Suppressor macrophage (primary cell): ENCODE data around the gene GET3.
"Not testable (repeated sequence)": the region's sequence is repeated elsewhere in the genome, so short reads cannot be mapped to it uniquely, and the experiment has no call there.

ENCODE experiments used
- DNase-seq, 4 experiments: peaks; one replicate each; pipeline ENCODE4 v3.0.0-alpha.2; 2020 to 2022

GET3 gene

GRCh38 chr19:12720296-12720695 is 17.0 kb upstream of the GET3 start:
- no peak for DNase-seq

GRCh38 chr19:12720851-12721655 is 16.2 kb upstream of the GET3 start:
- DNase-seq, result peak in 2 of 4 experiments; percentile 17 to 39

DNA sequence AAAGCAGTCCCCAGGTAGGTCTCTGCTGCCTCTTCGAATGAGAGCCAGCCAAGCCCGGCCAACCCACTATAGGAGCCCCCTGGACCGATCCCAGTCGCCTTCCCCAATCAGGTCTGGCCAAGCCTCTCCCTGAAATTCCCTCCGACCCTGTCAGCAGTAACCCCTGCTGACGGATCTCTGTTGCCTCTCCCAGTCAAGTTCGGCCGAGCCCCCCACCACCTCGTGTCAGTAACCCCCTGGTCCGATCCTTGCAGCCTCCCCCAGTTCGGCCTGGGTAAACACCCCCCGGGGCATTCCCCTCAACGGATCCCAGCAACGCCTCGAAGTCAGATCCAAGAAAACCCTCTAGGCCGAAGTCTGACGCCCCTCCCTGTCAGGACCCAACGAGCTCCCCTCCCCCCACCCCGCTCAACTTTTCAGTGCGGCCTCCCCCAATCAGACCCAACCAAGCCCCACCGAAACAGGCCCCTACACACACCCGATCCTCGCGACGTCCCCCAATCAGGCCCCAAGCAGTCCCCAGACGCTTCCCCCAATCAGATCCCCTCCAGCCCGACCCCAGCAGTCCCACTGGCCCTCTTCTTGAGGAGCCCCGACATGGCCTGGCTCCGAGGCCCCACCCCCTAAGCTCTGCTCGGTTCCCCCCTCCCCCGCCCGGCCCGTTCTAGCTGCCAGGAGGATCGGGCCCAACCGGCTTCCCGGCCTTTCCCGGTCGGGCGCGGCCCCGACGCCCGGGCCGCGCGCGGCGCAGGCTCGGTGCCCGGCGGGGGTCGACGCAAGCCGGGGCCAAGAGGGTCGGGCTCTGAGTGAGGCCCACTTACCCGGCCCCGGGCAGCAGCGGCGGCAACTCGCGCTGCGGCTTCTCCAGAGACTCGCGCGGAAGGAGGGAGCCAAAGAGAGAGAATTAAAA is 15.4 kb upstream of the GET3 start:
- peak; percentile 48 to 77 (median 64) for DNase-seq

DNA sequence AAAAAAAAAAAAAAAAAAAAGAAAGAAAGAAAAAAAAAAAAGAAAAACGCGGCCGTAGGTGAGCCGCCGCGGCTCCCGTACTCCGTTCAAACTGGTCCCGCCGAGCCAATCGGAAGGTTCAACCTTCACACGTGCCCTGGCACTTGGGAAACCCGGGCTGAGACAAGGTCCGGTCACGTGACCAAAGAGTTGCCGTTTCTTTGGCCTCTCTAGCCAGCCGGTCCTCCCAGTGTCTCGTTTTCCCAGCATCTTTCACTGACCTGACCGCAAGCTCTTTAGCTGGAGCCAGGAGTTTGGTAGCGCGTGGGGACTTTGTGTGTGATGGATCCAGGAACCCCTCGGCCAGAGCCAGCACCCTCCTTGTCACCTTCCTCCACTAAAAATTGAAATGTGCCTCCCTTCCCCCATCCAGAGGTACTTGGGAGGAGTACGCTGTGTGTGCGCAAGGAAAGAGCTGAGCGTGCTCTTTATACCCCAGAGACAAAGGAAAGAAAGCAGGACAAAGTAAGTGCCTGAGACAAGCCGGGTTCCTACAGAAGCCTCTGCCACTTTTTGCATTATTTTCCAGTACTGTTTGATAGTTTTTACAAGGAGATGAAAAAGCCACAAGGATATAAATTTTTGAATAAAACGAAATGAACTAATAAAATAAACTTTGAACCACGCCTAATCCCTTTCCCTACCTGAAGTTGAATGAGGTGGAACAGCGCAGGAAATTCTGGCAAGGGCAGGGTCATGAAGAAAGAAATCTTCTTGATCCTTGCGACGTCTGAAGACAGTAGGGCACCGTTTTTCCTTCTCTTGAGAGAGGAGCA is 14.5 kb upstream of the GET3 start:
- peak; percentile 98 to 100 (median 99) for DNase-seq

DNA sequence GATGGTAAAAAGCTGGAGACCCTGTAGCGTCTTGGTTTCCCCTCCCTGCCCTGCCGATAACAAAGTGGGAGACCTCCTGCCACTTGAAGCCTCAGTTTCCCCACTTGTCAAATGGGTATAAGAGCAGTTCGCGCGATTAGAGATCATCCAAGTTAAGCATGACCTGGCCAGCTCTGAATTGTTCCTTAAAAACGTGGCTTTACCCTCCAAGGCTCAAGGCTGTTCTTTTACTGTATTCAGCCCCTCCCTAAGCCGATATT is 14.0 kb upstream of the GET3 start:
- DNase-seq, result no peak

GRCh38 chr19:12723641-12724426 is 13.5 kb upstream of the GET3 start, which contains the start of gene TNPO2:
Gene TNPO2, minus strand, starts transcription at chr19:12723932. Its CDS starts 2,955 bp downstream, at chr19:12720977.
- peak; percentile 57 to 72 (median 64) for DNase-seq

GRCh38 chr19:12725612-12726011 is 11.7 kb upstream of the GET3 start:
- not testable (repeated sequence) for DNase-seq

DNA sequence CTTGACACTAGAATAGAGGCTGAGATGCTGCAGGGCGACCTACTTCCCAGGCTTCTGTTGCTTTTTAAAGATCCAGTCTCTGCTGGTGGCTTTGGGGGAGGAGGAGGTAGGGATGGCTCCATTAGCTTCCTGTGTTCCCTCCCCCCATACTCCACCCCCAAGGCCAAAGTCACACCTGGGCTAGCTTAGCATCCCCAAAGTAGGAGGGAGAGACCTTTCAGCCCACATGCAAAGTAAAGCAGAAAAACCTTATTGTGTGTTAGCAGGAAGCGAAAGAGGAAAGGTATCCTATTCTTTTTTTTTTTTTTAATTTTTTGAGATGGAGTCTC is 10.3 kb upstream of the GET3 start:
- DNase-seq, result no peak

- no peak for DNase-seq
Observed at GRCh38 chr19:12727745-12728433, 9.4 kb upstream of the GET3 start.

DNA sequence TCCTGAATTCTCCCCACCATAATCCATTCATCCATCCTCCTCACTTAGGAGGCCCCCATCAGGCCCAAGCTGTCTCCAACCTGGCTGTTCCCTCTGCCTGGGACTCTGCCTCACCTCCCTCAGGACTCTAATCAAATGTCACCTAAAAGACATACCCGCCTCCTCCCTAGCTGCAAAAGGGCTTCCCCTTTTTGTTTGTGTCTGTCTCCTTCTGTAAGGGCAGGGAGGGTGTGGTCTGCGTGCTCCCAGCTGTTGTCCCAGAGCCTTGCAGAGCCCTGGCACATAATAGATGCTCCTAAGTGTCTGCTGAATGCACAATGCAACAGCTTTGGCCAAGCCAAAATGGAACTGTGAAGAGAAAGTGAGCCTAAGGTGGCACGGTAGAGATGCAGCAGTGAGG is 7.2 kb upstream of the GET3 start:
- DNase-seq, result peak in 3 of 4 experiments; percentile 27 to 48 (median 40)

DNA sequence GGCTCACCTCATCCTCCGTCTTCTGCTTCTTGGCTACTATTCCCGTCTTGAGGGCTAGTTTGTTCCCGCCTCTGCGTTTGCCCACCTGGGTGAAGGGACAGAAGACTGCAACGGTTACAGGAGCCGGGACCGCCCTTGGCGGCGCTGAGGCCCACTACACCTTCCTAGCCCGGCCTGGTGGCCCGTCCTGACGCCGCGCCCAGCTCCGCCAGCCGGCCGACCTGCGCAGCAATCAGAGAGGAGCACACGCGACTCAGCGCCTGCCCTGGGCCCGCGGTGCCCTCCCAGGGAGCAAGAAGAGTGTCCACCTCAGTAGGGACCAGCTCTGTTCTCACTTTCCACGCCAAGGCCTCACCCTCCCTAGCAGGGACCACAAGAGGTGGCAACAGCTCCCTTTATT is 6.0 kb upstream of the GET3 start:
- no peak for DNase-seq

GRCh38 chr19:12733369-12734214 is 3.7 kb upstream of the GET3 start:
- DNase-seq, result peak; percentile 71 to 81 (median 78)

GRCh38 chr19:12737835-12738351 is 596 bp downstream of the GET3 start:
- DNase-seq, result no peak

GRCh38 chr19:12745166-12745897 is 8.0 kb downstream of the GET3 start:
- DNase-seq, result no peak

DNA sequence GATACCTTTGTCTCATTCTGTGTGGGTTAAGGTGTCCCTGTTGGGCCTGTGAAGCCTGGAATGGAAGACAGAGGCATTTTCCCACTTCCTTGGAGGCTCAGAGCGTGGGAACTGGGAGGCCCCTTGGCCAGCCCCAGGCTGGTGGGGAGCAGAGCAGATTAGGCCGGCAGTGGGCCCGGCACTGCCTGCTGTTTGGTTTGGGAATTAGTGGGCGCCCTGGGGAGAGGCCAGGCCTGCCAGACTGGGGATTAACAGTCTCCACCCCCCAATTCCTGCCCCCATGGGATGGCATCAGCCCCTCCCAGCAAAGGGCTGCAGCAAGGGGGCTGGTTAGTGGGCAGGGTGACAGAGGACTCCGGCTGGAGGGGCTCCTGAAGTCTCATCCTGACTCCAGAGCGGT is 11.2 kb downstream of the GET3 start:
- no peak for DNase-seq

DNA sequence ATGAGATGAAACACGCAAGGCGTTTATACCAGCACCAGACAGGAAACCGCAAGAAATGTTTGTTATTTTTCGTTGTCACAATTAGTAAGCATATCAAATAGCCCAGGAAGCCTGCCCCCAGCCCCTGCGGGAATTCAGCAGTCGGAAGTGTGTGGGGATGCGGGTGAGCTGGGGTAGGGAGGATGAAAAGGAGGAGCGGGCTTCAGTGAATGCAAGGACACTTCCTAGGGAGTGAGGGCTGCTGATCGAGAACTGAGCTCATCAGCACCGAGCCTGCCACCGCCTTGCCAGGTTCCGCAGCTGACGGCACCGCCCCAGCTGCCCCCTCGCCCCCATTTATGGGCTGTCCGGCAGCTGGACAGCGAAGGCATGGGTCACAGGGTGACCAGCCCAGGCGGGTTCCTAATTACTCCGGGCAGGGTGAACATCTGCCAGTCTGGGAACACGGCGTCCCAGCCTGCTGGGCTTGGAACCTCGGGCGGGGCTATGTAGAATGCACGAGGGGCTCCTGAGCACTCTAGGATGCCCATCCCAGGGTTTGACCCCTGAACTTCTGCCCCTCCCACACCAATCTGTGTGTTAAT is 12.7 kb downstream of the GET3 start:
- no peak for DNase-seq

GRCh38 chr19:12750851-12751250 is 13.6 kb downstream of the GET3 start:
- no peak for DNase-seq

- DNase-seq, result no peak
Observed at GRCh38 chr19:12751635-12752034, 14.3 kb downstream of the GET3 start, which contains the start of gene BEST2. Gene BEST2, plus strand, starts transcription at chr19:12751791. Its CDS starts 802 bp downstream, at chr19:12752593.
